T-helper 2 cell treated with Interferon-gamma antibody and Interleukin-4, amounts not matched to agents 100 ng/mL and 5 ng/mL, for 36 hours (primary cell): ENCODE results near the gene PNPLA2. TPM values are rescaled to one million over a fixed set of nuclear protein-coding genes. Genes with fewer than 3 reads are reported as not detected.

Experiments
- intact Hi-C: fragments of 100-400 bp; cut with micrococcal nuclease; formaldehyde crosslinking; loops from one replicate; pipeline ENCODE4 v1.15.1; 2023
- total RNA-seq: library from RNA; stranded (reverse); gene quantifications from 2 replicates; pipeline ENCODE4 v1.2.3, GENCODE V29; 2022

PNPLA2 gene
- total RNA-seq, 1 donor from 2014 or later, result 43.0 TPM

GRCh38 chr11:813072-813455, 5.7 kb upstream of the PNPLA2 start:
- intact Hi-C loops, result no loop called here

- intact Hi-C loops, result no loop called here
Measured at GRCh38 chr11:813456-814096, 5.1 kb upstream of the PNPLA2 start.

- intact Hi-C loops, result no loop called here
Measured at GRCh38 chr11:815675-816432, 2.9 kb upstream of the PNPLA2 start.

- intact Hi-C loops, result no loop called here
Measured at GRCh38 chr11:816433-816779, 2.3 kb upstream of the PNPLA2 start.

- intact Hi-C loops, result loop anchor here (1.0 kb wide), 2 partner anchors 10 to 11 kb away; partner anchors contain the start of gene RPLP2
Measured at GRCh38 chr11:819129-819931, 616 bp downstream of the PNPLA2 start.

GRCh38 chr11:819943-820649, 1.4 kb downstream of the PNPLA2 start:
- intact Hi-C loops, result loop anchor here (1.0 to 2.0 kb wide), 3 partner anchors 10 to 23 kb away; partner anchors contain the start of genes POLR2L, RPLP2 and TSPAN4

GRCh38 chr11:820655-821511, 2.2 kb downstream of the PNPLA2 start:
- intact Hi-C loops, result loop anchor here (2.0 kb wide), 1 partner anchor 22 kb away; the partner anchor contains the start of genes POLR2L and TSPAN4

- intact Hi-C loops, result loop anchor here (2.0 kb wide), 1 partner anchor 21 kb away; the partner anchor contains the start of genes POLR2L and TSPAN4
Measured at GRCh38 chr11:821512-822371, 3.0 kb downstream of the PNPLA2 start.

GRCh38 chr11:823441-824291, 5.0 kb downstream of the PNPLA2 start:
- intact Hi-C loops, result no loop called here

- intact Hi-C loops, result no loop called here
Measured at GRCh38 chr11:824292-824880, 5.7 kb downstream of the PNPLA2 start.

GRCh38 chr11:824942-825341, 6.2 kb downstream of the PNPLA2 start:
- intact Hi-C loops, result no loop called here

- intact Hi-C loops, result no loop called here
Measured at GRCh38 chr11:825366-826226, 6.9 kb downstream of the PNPLA2 start.

- intact Hi-C loops, result no loop called here
Measured at GRCh38 chr11:826227-826621, 7.5 kb downstream of the PNPLA2 start.

- intact Hi-C loops, result no loop called here
Measured at GRCh38 chr11:826836-827145, 8.1 kb downstream of the PNPLA2 start.

- intact Hi-C loops, result no loop called here
Measured at GRCh38 chr11:827146-827896, 8.6 kb downstream of the PNPLA2 start.

- intact Hi-C loops, result no loop called here
Measured at GRCh38 chr11:827897-828192, 9.1 kb downstream of the PNPLA2 start, which contains the start of gene CRACR2B. CRACR2B (plus strand) TSS chr11:827919; CDS start chr11:828608, 689 bp downstream.
